ENCODE data around the gene SPDEF. TPM values are rescaled to one million over a fixed set of nuclear protein-coding genes. Genes with fewer than 3 reads are reported as not detected.

Gene SPDEF
- total RNA-seq, 1 experiment from 2014 or later, result not detected

- no peak for DNase-seq (ENCODE audit: low read depth)
Observed at GRCh38 chr6:34583861-34584604, 27.9 kb upstream of the SPDEF start.

GRCh38 chr6:34583461-34583860 lies 27.3 kb upstream of the SPDEF start:
- DNase-seq (ENCODE audit: low read depth), result no peak

- DNase-seq (ENCODE audit: low read depth), result no peak
Observed at GRCh38 chr6:34581561-34581920, 25.4 kb upstream of the SPDEF start.

GRCh38 chr6:34580707-34581560 lies 24.8 kb upstream of the SPDEF start:
- DNase-seq (ENCODE audit: low read depth), result no peak

GRCh38 chr6:34578445-34579262 lies 22.5 kb upstream of the SPDEF start:
- DNase-seq (ENCODE audit: low read depth), result no peak

GRCh38 chr6:34576286-34576955 lies 20.3 kb upstream of the SPDEF start:
- DNase-seq (ENCODE audit: low read depth), result no peak

GRCh38 chr6:34575326-34575725 lies 19.2 kb upstream of the SPDEF start:
- no peak for DNase-seq (ENCODE audit: low read depth)

- no peak for DNase-seq (ENCODE audit: low read depth)
Observed at GRCh38 chr6:34574647-34575293, 18.6 kb upstream of the SPDEF start.

- no peak for DNase-seq (ENCODE audit: low read depth)
Observed at GRCh38 chr6:34573567-34574183, 17.5 kb upstream of the SPDEF start.

- DNase-seq (ENCODE audit: low read depth), result no peak
Observed at GRCh38 chr6:34572585-34572984, 16.5 kb upstream of the SPDEF start.

GRCh38 chr6:34572021-34572420 lies 15.9 kb upstream of the SPDEF start:
- DNase-seq (ENCODE audit: low read depth), result no peak

- DNase-seq (ENCODE audit: low read depth), result no peak
Observed at GRCh38 chr6:34571388-34571787, 15.3 kb upstream of the SPDEF start.

- no peak for DNase-seq (ENCODE audit: low read depth)
Observed at GRCh38 chr6:34570066-34570833, 14.1 kb upstream of the SPDEF start.

GRCh38 chr6:34569361-34569973 lies 13.3 kb upstream of the SPDEF start:
- no peak for DNase-seq (ENCODE audit: low read depth)

- no peak for DNase-seq (ENCODE audit: low read depth)
Observed at GRCh38 chr6:34568341-34569201, 12.4 kb upstream of the SPDEF start.

GRCh38 chr6:34566830-34567546 lies 10.9 kb upstream of the SPDEF start:
- no peak for DNase-seq (ENCODE audit: low read depth)

- DNase-seq (ENCODE audit: low read depth), result no peak
Observed at GRCh38 chr6:34565722-34566137, 9.6 kb upstream of the SPDEF start.

GRCh38 chr6:34564181-34564580 lies 8.1 kb upstream of the SPDEF start:
- DNase-seq (ENCODE audit: low read depth), result no peak
